ENCODE results near the gene ABHD8.
A peak's percentile ranks its signal among the peaks of the same experiment; 100 is the strongest.

The ABHD8 gene

DNA sequence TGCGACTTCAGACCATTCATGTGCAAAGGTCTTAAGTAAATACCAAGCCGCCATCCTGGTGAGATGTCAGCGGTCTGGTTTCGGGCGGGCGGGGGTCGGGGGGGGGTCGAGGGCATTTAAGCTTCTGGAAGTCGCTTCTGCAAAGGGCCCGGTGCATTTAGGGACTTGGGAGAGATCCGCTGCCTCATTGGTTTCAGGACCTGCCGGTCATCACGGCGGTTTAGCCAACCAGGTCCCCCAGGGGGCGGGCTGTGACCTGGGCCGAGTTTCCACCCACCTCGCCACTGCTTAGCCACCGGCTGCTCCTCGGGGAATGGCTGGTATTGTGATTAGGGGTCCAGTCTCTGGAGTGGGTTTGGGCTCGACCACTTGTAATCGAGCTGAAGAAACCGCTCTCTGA is 13.7 kb downstream of the ABHD8 start:
- TF ChIP-seq ZFX (IDR thresholded peaks at IDR 0.05; ENCODE audit: borderline replicate concordance) (no peak), CTCF (IDR thresholded peaks at IDR 0.05) (no peak)
- H3K27ac ChIP-seq = no peak overlapping the region

- H3K27ac ChIP-seq = no peak overlapping the region
- no peak for TF ChIP-seq CTCF (IDR thresholded peaks at IDR 0.05)
Measured at GRCh38 chr19:17286752-17287151, 16.5 kb downstream of the ABHD8 start.

GRCh38 chr19:17286263-17286662 is 17.0 kb downstream of the ABHD8 start:
- H3K27ac ChIP-seq = no peak overlapping the region
- no peak for TF ChIP-seq CTCF (IDR thresholded peaks at IDR 0.05)
- no peak for TF ChIP-seq ZFX (IDR thresholded peaks at IDR 0.05; ENCODE audit: borderline replicate concordance)

GRCh38 chr19:17285415-17286135 is 17.6 kb downstream of the ABHD8 start:
- TF ChIP-seq CTCF (IDR thresholded peaks at IDR 0.05) (no peak), ZFX (IDR thresholded peaks at IDR 0.05; ENCODE audit: borderline replicate concordance) (no peak)

GRCh38 chr19:17283504-17283996 is 19.7 kb downstream of the ABHD8 start:
- TF ChIP-seq ZFX (IDR thresholded peaks at IDR 0.05; ENCODE audit: borderline replicate concordance) = no peak
- TF ChIP-seq CTCF (IDR thresholded peaks at IDR 0.05) = no peak

More at GRCh38 chr19:17285415-17286135, 17.6 kb downstream of the ABHD8 start:
- H3K27ac ChIP-seq = no peak overlapping the region

DNA sequence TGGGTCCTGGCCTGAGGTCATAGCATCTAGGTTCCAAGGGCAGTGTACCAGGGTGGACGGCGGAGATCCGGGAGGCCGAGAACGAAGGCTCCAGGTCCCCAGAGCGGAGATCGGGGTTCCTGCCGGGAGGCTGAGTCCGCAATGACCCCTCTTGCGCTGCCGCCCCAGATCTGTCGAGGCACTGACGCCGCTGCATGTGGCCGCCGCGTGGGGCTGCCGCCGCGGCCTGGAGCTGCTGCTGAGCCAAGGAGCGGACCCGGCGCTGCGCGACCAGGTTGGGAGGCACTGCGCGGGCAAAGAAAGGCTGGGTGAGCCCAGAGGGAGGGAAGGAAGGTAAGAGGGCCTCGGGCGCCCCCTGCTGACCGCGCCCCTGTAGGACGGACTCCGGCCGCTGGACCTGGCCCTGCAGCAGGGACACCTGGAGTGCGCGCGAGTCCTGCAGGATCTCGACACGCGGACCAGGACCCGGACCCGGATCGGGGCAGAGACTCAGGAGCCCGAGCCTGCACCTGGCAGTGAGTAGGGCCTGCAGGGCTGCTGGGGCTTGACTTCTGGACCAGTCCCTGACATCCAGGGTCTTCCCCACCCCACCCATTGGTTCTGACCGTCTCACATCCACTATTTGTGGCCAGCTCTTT is 20.6 kb downstream of the ABHD8 start:
- TF ChIP-seq ZFX (IDR thresholded peaks at IDR 0.05; ENCODE audit: borderline replicate concordance) (no peak), CTCF (IDR thresholded peaks at IDR 0.05) (peak; percentile 94)
- H3K27ac ChIP-seq = peak overlapping the region; percentile 50; the same call in 1 of the 2 replicates

More at GRCh38 chr19:17283504-17283996, 19.7 kb downstream of the ABHD8 start:
- no peak overlapping the region for H3K27ac ChIP-seq

All from 22Rv1 (cell line).